Measurements from ENCODE around the gene CAPN5. TPM values are rescaled to one million over a fixed set of nuclear protein-coding genes. Genes with fewer than 3 reads are reported as not detected.
A peak's percentile ranks its signal among the peaks of the same experiment; 100 is the strongest.

Gene CAPN5
- total and polyA plus RNA-seq, 2 of the 8 experiments (the other 6 are each of a cell fraction or from before 2014, with no cell fraction given): 21.5 to 22.4 TPM

- no peaks in the 10 kb centered on the region for H3K27me3 ChIP-seq (replicated peaks in 1 of 4; ENCODE audit: control insufficient read depth in 3 of 4, extremely low read depth in 1 of 4, insufficient read depth in 3 of 4, low read length in 3 of 4)
- H4K8ac ChIP-seq (ENCODE audit: extremely low read depth, insufficient read depth, low read length): no peak overlapping the region
- no peak overlapping the region for H3K4me3 ChIP-seq (ENCODE audit: extremely low read depth in 1 of 4, insufficient read depth in 2 of 4, low read depth in 3 of 4, low read length in 4 of 4)
- H4K5ac ChIP-seq (ENCODE audit: insufficient read length, low read depth, low read length): no peak overlapping the region
- CTCF ChIA-PET (ENCODE audit: partially characterized antibody): interaction anchor here (0.6 to 12.7 kb wide), 7 partner anchors 9 to 178 kb away, joined by 3 to 201 read pairs (median 6); no protein-coding TSS in a partner anchor
- H3K4ac ChIP-seq (replicated peaks; ENCODE audit: insufficient read length, low read depth, low read length): no peak overlapping the region
- no peak overlapping the region for H2BK15ac ChIP-seq (ENCODE audit: low read length)
- no peaks in the 10 kb centered on the region for H4K20me1 ChIP-seq (replicated peaks in 1 of 2; ENCODE audit: control insufficient read depth in 1 of 2, insufficient read depth in 2 of 2, low read length in 2 of 2)
- no peaks in the 10 kb centered on the region for H3K79me1 ChIP-seq (ENCODE audit: low read depth, low read length)
- H3K27ac ChIP-seq (ENCODE audit: low read depth, low read length): no peak overlapping the region
- no peak overlapping the region for H3K9ac ChIP-seq (replicated peaks in 1 of 4; ENCODE audit: extremely low read depth in 1 of 4, low read depth in 3 of 4, low read length in 3 of 4)
- no peak overlapping the region for H2BK12ac ChIP-seq (ENCODE audit: low read depth, low read length)
- no peak overlapping the region for H3K23ac ChIP-seq (ENCODE audit: insufficient read length)
- WGBS, 2 experiments (ENCODE audit: extremely low coverage in 1 of 2, insufficient coverage in 1 of 2, insufficient read length in 1 of 2, insufficient replicate concordance in 2 of 2, low coverage in 1 of 2, low lambda C conversion rate in 2 of 2, missing lambda C conversion rate in 1 of 2): 82% methylated on average over 2 of the region's 2 CpGs; no CpG with 5 or more reads in 1 of the 2 experiments
- no peaks in the 10 kb centered on the region for H3K36me3 ChIP-seq (ENCODE audit: control insufficient read depth in 2 of 4, insufficient read depth in 4 of 4, low read length in 3 of 4)
- no peaks in the 10 kb centered on the region for H3K79me2 ChIP-seq (ENCODE audit: control insufficient read depth in 1 of 2, insufficient read depth in 2 of 2, low read length in 2 of 2)
- H3K18ac ChIP-seq (ENCODE audit: extremely low read depth, low read length): no peak overlapping the region
- H3K4me1 ChIP-seq (replicated peaks in 1 of 4; ENCODE audit: control insufficient read depth in 3 of 4, insufficient read depth in 4 of 4, low read length in 3 of 4): no peaks in the 10 kb centered on the region
- H2BK5ac ChIP-seq (ENCODE audit: low read depth, low read length): no peak overlapping the region
- POLR2A ChIA-PET (ENCODE audit: partially characterized antibody): no interaction called here
- no peak for FAIRE-seq
- H3K56ac ChIP-seq (replicated peaks; ENCODE audit: insufficient read length, low read depth, low read length): no peak overlapping the region
- no peak overlapping the region for H2BK20ac ChIP-seq (ENCODE audit: low read length)
- no peak overlapping the region for H2AFZ ChIP-seq (ENCODE audit: low read length)
- no peak overlapping the region for H2AK5ac ChIP-seq (ENCODE audit: low read depth, low read length)
- no peak overlapping the region for H4K91ac ChIP-seq (replicated peaks; ENCODE audit: insufficient read length, low read length)
- no peaks in the 10 kb centered on the region for H3K23me2 ChIP-seq (ENCODE audit: low read depth, low read length)
- peaks cover 0 to 3% of the 10 kb centered on the region in 2 experiments; a peak in 1 of 4 replicates for H3K9me3 ChIP-seq (ENCODE audit: insufficient read depth in 2 of 2, low read depth in 1 of 2, low read length in 1 of 2)
- no peak overlapping the region for H2BK120ac ChIP-seq (replicated peaks; ENCODE audit: low read depth, low read length)
- no peak overlapping the region for H3K4me2 ChIP-seq (ENCODE audit: insufficient read depth in 1 of 2, low read depth in 2 of 2, low read length in 2 of 2)
- peak in 1 of 2 experiments; percentile 32 for DNase-seq (ENCODE audit: low read depth in 1 of 2, low spot score in 2 of 2)
- no peak overlapping the region for H3K14ac ChIP-seq (ENCODE audit: insufficient read length)
- TF ChIP-seq EP300 (IDR thresholded peaks at IDR 0.05; ENCODE audit: borderline replicate concordance in 1 of 2, low read depth in 2 of 2, low read length in 2 of 2): no peak
- TF ChIP-seq PHF8 (conservative IDR thresholded peaks at IDR 0.05; ENCODE audit: low read depth, low read length): no peak
- no peak for TF ChIP-seq MAFK (IDR thresholded peaks at IDR 0.05; ENCODE audit: low read depth, low read length)
- no peak for TF ChIP-seq USF2 (IDR thresholded peaks at IDR 0.05; ENCODE audit: low read length)
- no peak for TF ChIP-seq TEAD4 (IDR thresholded peaks at IDR 0.05; ENCODE audit: low read depth, low read length)
- TF ChIP-seq EGR1 (IDR thresholded peaks at IDR 0.05; ENCODE audit: borderline replicate concordance, low read depth, low read length): no peak
- no peak for TF ChIP-seq CBX8 (IDR thresholded peaks at IDR 0.05; ENCODE audit: borderline replicate concordance, low read depth, low read length)
- TF ChIP-seq CTCF (IDR thresholded peaks at IDR 0.05; ENCODE audit: control extremely low read depth in 1 of 3, insufficient read depth in 1 of 3, low read depth in 1 of 3, low read length in 3 of 3): no peak
- no peak for TF ChIP-seq GABPA (IDR thresholded peaks at IDR 0.05; ENCODE audit: borderline replicate concordance, insufficient read depth, low read length)
- TF ChIP-seq POLR2AphosphoS5 (IDR thresholded peaks at IDR 0.05; ENCODE audit: low read depth, low read length): no peak
Measured at GRCh38 chr11:77055101-77055561, 11.6 kb upstream of the CAPN5 start.
